Activated CD4-positive, alpha-beta memory T cell treated with anti-CD3 and anti-CD28 coated beads for 36 hours (primary cell): ENCODE results near the gene PYGM. TPM values are rescaled to one million over a fixed set of nuclear protein-coding genes. Genes with fewer than 3 reads are reported as not detected.

ENCODE experiments used
- CTCF ChIA-PET: fragments of 350-600 bp; sonication (Branson Sonifier 250); formaldehyde crosslinking; loops from one replicate; lab custom pipeline; 2021; ENCODE audit warnings: antibody characterized with exemption, inconsistent platforms; lab: Charles Lee
- POLR2A ChIA-PET: fragments of 350-600 bp; sonication (Branson Sonifier 250); formaldehyde crosslinking; loops from one replicate; lab custom pipeline; 2021; ENCODE audit warnings: antibody characterized with exemption; lab: Charles Lee
- DNase-seq: peaks from one replicate; pipeline ENCODE4 v3.0.0-alpha.2; 2020
- H3K27ac Mint-ChIP-seq: one replicate; pipeline ENCODE4 v1.8.0; 2021; ENCODE audit warnings: mixed read lengths
- H3K27me3 Mint-ChIP-seq: one replicate; pipeline ENCODE4 v1.8.0; 2021; ENCODE audit warnings: mixed read lengths
- H3K36me3 Mint-ChIP-seq: one replicate; pipeline ENCODE4 v1.8.0; 2021; ENCODE audit warnings: mixed read lengths
- H3K4me1 Mint-ChIP-seq: one replicate; pipeline ENCODE4 v1.8.0; 2021; ENCODE audit warnings: low read depth, mixed read lengths
- H3K4me3 Mint-ChIP-seq: one replicate; pipeline ENCODE4 v1.8.0; 2021; ENCODE audit warnings: mild to moderate bottlenecking, mixed read lengths
- H3K9me3 Mint-ChIP-seq: one replicate; pipeline ENCODE4 v1.8.0; 2021; ENCODE audit warnings: mixed read lengths
- intact Hi-C: fragments of 100-400 bp; cut with micrococcal nuclease; formaldehyde crosslinking; loops from one replicate; pipeline ENCODE4 v1.15.1; 2023
- total RNA-seq, 2 experiments: library from RNA; stranded (reverse); gene quantifications; one replicate each; pipeline ENCODE4 v1.2.3, GENCODE V29; 2021

The PYGM gene
- total RNA-seq, 2 experiments from 2014 or later: 0.94 to 1.6 TPM

DNA sequence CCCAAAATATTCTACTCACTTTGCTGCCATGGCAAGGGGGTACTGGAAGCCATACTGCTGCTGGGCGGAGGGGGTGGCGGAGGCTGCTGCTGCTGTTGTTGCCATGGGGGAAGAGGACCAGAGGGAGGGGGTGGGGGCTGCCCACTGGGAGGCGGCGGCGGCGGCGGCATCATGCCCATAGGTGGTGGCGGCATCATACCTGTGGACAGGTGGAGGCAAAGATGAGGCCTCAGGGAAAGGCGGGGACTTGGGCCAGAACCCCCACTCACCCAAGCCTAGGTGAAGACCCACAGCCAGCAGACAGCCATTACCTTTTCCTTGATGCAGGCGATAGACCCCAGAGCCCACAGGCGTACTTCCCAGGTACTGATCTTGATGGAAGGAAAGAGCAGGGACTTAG is 7.1 kb upstream of the PYGM start:
- Mint-ChIP-seq H3K9me3 (no peaks in the 10 kb centered on the region), H3K4me3 (no peak overlapping the region), H3K4me1 (peaks cover 86% of the 10 kb centered on the region), H3K27ac (peak overlapping the region; percentile 54), H3K27me3 (no peaks in the 10 kb centered on the region), H3K36me3 (peaks cover 84% of the 10 kb centered on the region)
- ChIA-PET CTCF (interaction anchor here (1.6 to 2.4 kb wide), 4 partner anchors 10 to 78 kb away, joined by 4 to 13 read pairs (median 8); no protein-coding TSS in a partner anchor), POLR2A (interaction anchor here (0.9 kb wide), 1 partner anchor 8 kb away, joined by 5 read pairs; no protein-coding TSS in a partner anchor)
- DNase-seq: no peak
- intact Hi-C loops: no loop called here

DNA sequence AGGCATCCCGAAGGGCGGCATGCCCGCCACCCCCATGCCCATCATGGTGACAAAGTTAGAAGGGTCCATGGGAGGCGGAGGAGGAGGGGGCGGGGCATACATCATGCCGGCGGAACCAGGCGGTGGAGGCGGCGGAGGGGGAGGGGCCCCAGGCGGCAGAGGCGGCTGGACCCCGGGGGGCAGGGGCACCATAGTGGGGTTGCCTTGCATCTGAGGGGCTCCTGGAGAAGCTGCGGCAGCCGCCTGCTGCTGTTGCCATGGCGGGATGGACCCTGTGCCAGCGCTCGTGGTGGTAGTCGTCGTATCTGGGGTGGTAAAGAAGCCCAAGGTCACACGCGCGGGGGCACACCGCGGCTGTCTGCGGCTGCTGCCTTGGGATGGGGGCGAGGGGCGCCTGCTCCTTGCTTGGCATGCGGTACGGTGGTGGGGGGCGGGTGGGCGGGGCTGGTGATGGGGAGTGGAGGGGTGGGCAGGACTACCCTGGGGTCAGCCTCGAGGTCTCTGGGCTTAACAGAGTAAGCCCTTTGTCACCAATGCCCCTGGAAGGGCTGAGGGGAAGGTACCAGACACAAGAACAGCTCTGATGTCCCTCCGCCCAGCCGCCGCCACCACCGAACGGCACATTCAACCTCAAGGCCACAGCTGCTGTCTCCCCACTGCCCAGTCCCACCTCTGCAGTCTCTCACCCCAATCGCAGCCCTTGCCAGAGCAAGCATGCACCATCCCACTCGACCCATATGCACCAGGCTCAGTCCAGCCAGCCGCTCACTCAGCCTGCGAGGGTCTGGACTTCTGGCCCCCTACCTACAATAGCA is 6.3 kb upstream of the PYGM start:
- Mint-ChIP-seq H3K36me3 (peaks cover 77% of the 10 kb centered on the region), H3K4me3 (no peak overlapping the region), H3K4me1 (peaks cover 82% of the 10 kb centered on the region), H3K27ac (peak overlapping the region; percentile 51), H3K27me3 (no peaks in the 10 kb centered on the region), H3K9me3 (no peaks in the 10 kb centered on the region)
- DNase-seq: no peak
- intact Hi-C loops: no loop called here
- ChIA-PET POLR2A (interaction anchor here (0.9 kb wide), 1 partner anchor 9 kb away, joined by 5 read pairs; no protein-coding TSS in a partner anchor), CTCF (interaction anchor here (1.0 kb wide), 2 partner anchors 10 to 23 kb away, joined by 3 to 5 read pairs; no protein-coding TSS in a partner anchor)

DNA sequence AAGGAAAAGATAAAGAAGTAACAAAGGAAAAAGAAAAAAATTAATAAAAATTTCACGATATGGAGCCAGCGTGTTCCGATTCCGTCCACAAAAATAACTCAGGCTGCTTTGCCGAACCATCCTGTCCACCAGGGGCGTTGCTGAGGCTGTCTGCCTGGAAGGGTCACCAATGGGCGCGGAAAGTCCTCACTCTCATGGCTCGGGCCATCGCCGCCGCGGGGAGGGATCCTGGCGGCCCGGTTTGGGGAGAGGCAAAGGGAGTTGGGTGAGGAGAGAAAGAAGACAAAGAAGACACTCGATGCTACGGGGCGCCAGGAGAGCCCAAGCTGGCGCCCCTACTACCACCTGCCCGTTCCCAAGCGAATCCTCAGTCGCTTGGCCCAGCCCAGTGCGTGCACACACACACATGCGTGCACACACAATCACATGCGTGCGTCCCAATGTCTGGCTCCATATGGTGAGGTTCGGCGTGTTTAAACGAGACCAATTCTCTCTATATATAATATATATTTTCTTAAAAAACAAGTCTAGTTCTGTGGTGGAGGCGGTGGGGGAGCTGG is 5.6 kb upstream of the PYGM start:
- Mint-ChIP-seq H3K9me3 (no peaks in the 10 kb centered on the region), H3K27me3 (no peaks in the 10 kb centered on the region), H3K36me3 (peaks cover 72% of the 10 kb centered on the region), H3K27ac (peak overlapping the region; percentile 80), H3K4me3 (no peak overlapping the region), H3K4me1 (peaks cover 86% of the 10 kb centered on the region)
- intact Hi-C loops: no loop called here
- ChIA-PET POLR2A (interaction anchor here (2.1 kb wide), 1 partner anchor 21 kb away, joined by 6 read pairs; the partner anchor contains the start of gene RASGRP2), CTCF (interaction anchor here (1.0 to 2.4 kb wide), 3 partner anchors 11 to 22 kb away, joined by 3 to 7 read pairs (median 5); no protein-coding TSS in a partner anchor)
- DNase-seq: no peak

DNA sequence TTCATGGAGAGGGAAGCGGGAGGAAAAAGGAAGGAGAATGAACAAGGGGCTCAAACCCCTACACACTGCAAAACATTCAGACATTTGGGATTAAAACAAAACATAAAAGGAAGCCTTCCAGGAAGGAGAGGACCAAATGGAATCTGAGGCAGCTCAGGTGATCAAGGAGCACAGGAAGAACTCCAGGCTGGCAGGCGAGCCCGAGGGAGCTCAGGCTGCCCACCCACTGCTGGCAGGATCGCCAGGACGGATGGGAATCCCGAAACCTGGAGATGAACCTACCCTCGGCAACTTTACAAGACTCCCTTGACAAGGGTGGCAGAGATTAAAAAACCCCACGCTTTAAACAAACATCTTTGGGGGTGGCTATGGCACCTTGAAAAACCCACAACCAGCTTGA is 5.0 kb upstream of the PYGM start:
- ChIA-PET POLR2A (interaction anchor here (1.2 to 2.4 kb wide), 4 partner anchors 8 to 21 kb away, joined by 3 to 9 read pairs (median 6); partner anchors contain the start of gene RASGRP2), CTCF (interaction anchor here (0.9 to 2.4 kb wide), 3 partner anchors 12 to 76 kb away, joined by 4 to 15 read pairs (median 7); partner anchors contain the start of gene RASGRP2)
- intact Hi-C loops: no loop called here
- DNase-seq: no peak
- Mint-ChIP-seq H3K4me3 (peak overlapping the region; percentile 4), H3K27me3 (no peaks in the 10 kb centered on the region), H3K36me3 (peaks cover 67% of the 10 kb centered on the region), H3K4me1 (peaks cover 83% of the 10 kb centered on the region), H3K27ac (peak overlapping the region; percentile 80), H3K9me3 (no peaks in the 10 kb centered on the region)

DNA sequence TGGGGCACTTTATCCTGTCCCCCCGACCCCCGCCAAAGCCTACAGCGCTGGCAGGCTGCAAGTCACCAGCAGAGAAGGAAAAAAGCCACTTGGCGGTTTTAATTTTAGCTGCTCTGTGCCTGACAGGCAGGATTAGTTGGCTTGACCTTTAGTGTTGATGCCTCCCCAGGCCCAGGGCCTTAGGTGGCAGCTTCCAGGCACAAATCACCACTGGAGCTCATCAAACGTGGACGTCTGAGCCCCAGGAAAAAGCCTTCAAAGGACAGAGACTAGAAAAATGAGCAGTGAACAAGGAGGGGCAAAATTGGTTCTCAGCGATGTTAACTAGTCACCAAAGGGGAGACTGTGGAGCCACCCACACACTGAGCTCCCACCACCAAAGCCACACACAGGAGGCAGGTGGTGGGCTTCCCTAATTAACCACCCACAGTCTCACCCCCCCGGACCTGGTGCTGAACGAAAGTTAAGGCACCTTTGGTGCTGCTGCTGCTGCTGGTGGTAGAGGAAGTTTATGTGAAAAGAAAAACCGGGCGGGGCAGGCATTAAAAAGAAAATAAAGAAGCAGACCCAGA is 4.4 kb upstream of the PYGM start:
- H3K36me3 Mint-ChIP-seq: peaks cover 61% of the 10 kb centered on the region
- CTCF ChIA-PET: interaction anchor here (0.7 to 2.4 kb wide), 6 partner anchors 11 to 76 kb away, joined by 3 to 15 read pairs (median 4); partner anchors contain the start of gene RASGRP2

DNA sequence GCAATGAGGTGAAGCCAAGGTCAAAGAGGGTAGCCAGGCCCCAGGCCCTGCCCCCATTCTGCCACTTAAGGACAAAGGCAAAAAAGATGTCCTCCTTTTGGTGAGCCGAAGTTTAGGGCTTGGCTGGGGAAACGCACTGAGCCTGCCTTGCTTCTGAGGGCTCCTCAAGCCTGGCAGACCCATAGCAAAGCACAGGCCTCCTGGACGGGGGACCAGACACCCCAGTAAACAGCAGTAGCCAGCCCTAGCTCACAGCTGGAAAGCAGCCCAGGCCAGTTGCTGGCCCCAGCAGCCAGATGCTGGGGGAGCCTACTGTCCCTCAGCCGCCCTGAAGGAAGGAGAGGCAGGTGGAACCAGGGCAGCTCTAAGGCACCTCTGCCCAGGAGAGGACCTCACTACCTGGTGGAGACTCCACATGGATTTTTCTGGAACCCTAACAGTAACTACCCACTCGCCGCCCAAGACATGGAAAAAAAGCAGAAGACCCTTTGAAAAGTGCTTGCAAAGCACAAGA is 3.8 kb upstream of the PYGM start:
- no peaks in the 10 kb centered on the region for H3K9me3 Mint-ChIP-seq
- intact Hi-C loops: loop anchor here (2.0 kb wide), 1 partner anchor 19 kb away; the partner anchor contains the start of gene RASGRP2
- peaks cover 71% of the 10 kb centered on the region for H3K4me1 Mint-ChIP-seq
- peaks cover 56% of the 10 kb centered on the region for H3K36me3 Mint-ChIP-seq
- no peaks in the 10 kb centered on the region for H3K27me3 Mint-ChIP-seq
- H3K27ac Mint-ChIP-seq: peak overlapping the region; percentile 80
- no peak for DNase-seq
- ChIA-PET CTCF (interaction anchor here (0.7 to 2.4 kb wide), 5 partner anchors 11 to 75 kb away, joined by 3 to 15 read pairs (median 3); partner anchors contain the start of gene RASGRP2), POLR2A (interaction anchor here (0.8 to 2.4 kb wide), 8 partner anchors 9 to 333 kb away, joined by 3 to 9 read pairs (median 3); partner anchors contain the start of gene RASGRP2)
- no peak overlapping the region for H3K4me3 Mint-ChIP-seq

More for the DNA sequence above, 4.4 kb upstream of the PYGM start:
- Mint-ChIP-seq H3K4me1 (peaks cover 77% of the 10 kb centered on the region), H3K9me3 (no peaks in the 10 kb centered on the region), H3K27ac (peak overlapping the region; percentile 80), H3K27me3 (no peaks in the 10 kb centered on the region), H3K4me3 (no peak overlapping the region)
- DNase-seq: peak; percentile 50
- intact Hi-C loops: no loop called here
- POLR2A ChIA-PET: interaction anchor here (1.2 to 2.4 kb wide), 6 partner anchors 9 to 20 kb away, joined by 3 to 9 read pairs (median 4); partner anchors contain the start of gene RASGRP2

DNA sequence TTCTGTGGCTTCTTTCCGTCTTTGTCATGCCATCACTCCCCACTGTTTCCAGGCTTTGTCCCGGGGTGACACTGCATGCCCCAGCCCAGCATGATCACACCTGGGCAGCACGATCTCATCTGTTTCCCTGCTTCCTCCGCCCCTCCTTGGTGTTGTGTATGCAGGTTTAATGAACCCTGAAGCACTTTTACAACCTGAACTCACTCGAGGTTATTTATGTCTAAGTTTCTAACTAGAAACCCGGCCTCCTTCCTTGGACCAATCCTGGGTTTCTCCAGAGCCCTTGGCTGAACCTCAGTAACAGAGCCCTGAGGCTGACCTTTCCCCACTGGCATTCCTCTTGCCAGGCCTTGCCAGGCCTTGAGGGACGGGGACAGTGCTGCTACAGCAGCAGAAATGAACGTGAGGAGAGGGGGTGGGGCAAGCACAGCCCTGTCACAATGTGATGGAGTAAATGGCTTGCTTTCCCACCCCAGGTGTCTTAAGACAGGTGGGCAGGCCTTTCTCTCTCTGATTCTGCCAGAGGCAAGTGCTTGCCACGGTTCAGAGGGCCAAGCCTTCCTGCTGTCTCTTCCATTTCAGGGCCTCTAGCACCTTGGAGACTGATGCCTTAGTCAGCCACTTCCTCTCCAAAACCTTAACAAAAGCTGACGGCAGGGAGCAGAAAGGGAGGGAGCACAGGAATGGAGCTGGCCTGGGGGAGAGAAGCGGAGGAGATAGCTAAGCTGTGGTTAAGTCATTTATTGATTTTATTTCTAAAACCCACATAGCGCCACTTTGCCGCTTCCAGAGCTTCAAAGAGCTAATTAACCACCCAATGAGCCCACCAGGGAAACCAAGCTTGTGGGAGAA is 3.1 kb upstream of the PYGM start:
- H3K9me3 Mint-ChIP-seq: no peaks in the 10 kb centered on the region
- DNase-seq: peak; percentile 29
- CTCF ChIA-PET: interaction anchor here (1.0 to 2.4 kb wide), 7 partner anchors 12 to 29 kb away, joined by 3 to 15 read pairs (median 4); partner anchors contain the start of genes RASGRP2 and SF1
- intact Hi-C loops: loop anchor here (2.0 kb wide), 1 partner anchor 18 kb away; the partner anchor contains the start of gene RASGRP2
- no peaks in the 10 kb centered on the region for H3K27me3 Mint-ChIP-seq
- peak overlapping the region; percentile 80 for H3K27ac Mint-ChIP-seq
- peaks cover 50% of the 10 kb centered on the region for H3K36me3 Mint-ChIP-seq
- POLR2A ChIA-PET: interaction anchor here (0.8 to 2.4 kb wide), 7 partner anchors 10 to 334 kb away, joined by 3 to 9 read pairs (median 3); partner anchors contain the start of gene RASGRP2
- H3K4me3 Mint-ChIP-seq: no peak overlapping the region
- peaks cover 64% of the 10 kb centered on the region for H3K4me1 Mint-ChIP-seq

DNA sequence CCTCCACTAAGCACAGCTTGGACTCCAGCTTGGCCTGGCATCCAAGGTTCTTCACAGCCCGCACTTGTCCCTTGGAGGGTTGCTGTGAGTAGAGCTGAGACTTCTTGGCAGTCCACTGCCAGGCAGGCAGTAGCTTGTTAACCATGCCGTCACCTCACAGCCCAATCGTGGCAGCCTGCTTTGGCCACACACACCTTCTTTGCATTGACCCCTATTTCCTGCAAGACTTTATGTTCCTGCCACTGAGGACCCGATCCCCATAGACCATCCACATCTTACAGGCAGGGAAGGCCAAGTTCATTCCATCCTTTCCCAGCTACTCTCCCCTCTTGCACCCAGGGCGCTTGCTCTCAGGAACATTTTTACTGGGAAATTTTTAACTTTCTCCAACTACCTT is 2.5 kb upstream of the PYGM start:
- POLR2A ChIA-PET: interaction anchor here (2.4 kb wide), 1 partner anchor 11 kb away, joined by 9 read pairs; no protein-coding TSS in a partner anchor
- no peak for DNase-seq
- Mint-ChIP-seq H3K9me3 (no peaks in the 10 kb centered on the region), H3K4me3 (no peak overlapping the region), H3K27ac (peak overlapping the region; percentile 80), H3K36me3 (peaks cover 45% of the 10 kb centered on the region), H3K4me1 (peaks cover 58% of the 10 kb centered on the region), H3K27me3 (no peaks in the 10 kb centered on the region)
- intact Hi-C loops: loop anchor here (2.0 kb wide), 1 partner anchor 17 kb away; the partner anchor contains the start of gene RASGRP2
- CTCF ChIA-PET: interaction anchor here (0.7 to 1.5 kb wide), 4 partner anchors 13 to 18 kb away, joined by 3 to 5 read pairs (median 4); partner anchors contain the start of genes RASGRP2 and SF1

DNA sequence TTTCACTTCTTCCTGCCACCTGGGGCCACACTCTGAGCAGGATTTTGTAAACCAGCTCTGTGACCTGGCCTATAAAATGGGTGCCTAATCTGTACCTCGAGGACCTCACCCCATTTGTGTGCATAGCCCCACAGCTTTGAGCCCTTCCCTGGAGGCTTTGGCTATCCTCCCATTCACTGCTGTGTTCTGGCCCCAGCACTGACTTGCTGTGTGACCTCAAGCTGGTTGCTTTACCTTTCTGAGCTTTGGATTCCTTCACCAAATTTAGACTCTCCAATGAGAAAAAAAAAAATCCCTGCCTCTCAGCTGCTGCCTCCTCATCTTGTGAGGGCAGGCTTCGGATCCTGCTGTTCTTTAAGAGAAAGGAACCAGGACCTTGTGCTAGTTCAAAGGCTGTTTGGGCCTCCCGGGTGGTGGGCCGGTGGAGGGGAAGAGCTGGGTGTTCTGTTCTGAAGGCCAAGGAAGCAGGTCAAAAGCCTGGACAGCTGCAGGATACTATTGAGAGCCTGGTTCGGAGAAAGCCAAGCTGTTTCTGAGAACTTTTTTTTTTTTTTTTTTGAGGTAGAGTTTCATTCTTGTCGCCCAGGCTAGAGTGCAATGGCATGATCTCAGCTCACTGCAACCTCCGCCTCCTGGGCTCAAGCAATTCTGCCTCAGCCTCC is 1.1 kb upstream of the PYGM start:
- H3K4me1 Mint-ChIP-seq: peaks cover 47% of the 10 kb centered on the region
- no peaks in the 10 kb centered on the region for H3K27me3 Mint-ChIP-seq
- no peaks in the 10 kb centered on the region for H3K9me3 Mint-ChIP-seq
- H3K36me3 Mint-ChIP-seq: peaks cover 35% of the 10 kb centered on the region
- peak overlapping the region; percentile 84 for H3K27ac Mint-ChIP-seq
- no peak for DNase-seq
- POLR2A ChIA-PET: interaction anchor here (0.6 to 1.4 kb wide), 9 partner anchors 12 to 388 kb away, joined by 3 to 6 read pairs (median 3); partner anchors contain the start of gene RASGRP2
- CTCF ChIA-PET: interaction anchor here (1.0 to 2.3 kb wide), 3 partner anchors 16 to 18 kb away, joined by 3 to 7 read pairs (median 3); no protein-coding TSS in a partner anchor
- intact Hi-C loops: no loop called here
- H3K4me3 Mint-ChIP-seq: no peak overlapping the region
